ENCODE results near the gene IL32.

GRCh38 chr16:3017794-3018506 is 47.5 kb upstream of the IL32 start, which contains the start of gene CLDN6:
- TF ChIP-seq CTCF (IDR thresholded peaks at IDR 0.05) (peak in 1 of 4 experiments; percentile 13), POLR2AphosphoS5 (IDR thresholded peaks at IDR 0.05) (no peak)

All from gastroesophageal sphincter (tissue), 3 donors.